GM23338 (cell line): ENCODE results near the gene COPZ1.

Experiments used
- CREB1 ChIP-seq: fragments of 250-450 bp; sonication (Bioruptor Pico); IDR thresholded peaks from 2 replicates; pipeline ENCODE4 v1.5.0; 2020; ENCODE audit warnings: low read depth, mild to moderate bottlenecking, moderate library complexity
- EZH2 ChIP-seq: fragments of 200-600 bp; sonication (generic); IDR thresholded peaks from one replicate; pipeline ENCODE4 v1.8.0; 2017; ENCODE audit warnings: antibody characterized with exemption, mild to moderate bottlenecking, low read depth; ENCODE audit not compliant: unreplicated experiment
- EZH2phosphoT487 ChIP-seq: fragments of 200-600 bp; sonication (generic); IDR thresholded peaks from one replicate; pipeline ENCODE4 v1.8.1; 2018; ENCODE audit warnings: antibody characterized with exemption; ENCODE audit not compliant: unreplicated experiment
- JUNB ChIP-seq: IDR thresholded peaks from one replicate; pipeline ENCODE4 v1.6.1; 2016; ENCODE audit warnings: antibody characterized with exemption; ENCODE audit not compliant: unreplicated experiment
- NANOG ChIP-seq: IDR thresholded peaks from 2 replicates; pipeline ENCODE4 v1.6.1; 2016; ENCODE audit warnings: antibody characterized with exemption, borderline replicate concordance
- POLR2AphosphoS5 ChIP-seq: IDR thresholded peaks from 2 replicates; pipeline ENCODE4 v1.6.1; 2016; ENCODE audit warnings: antibody characterized with exemption, low read depth
- STAT1 ChIP-seq: IDR thresholded peaks from one replicate; pipeline ENCODE4 v1.6.1; 2016; ENCODE audit warnings: antibody characterized with exemption; ENCODE audit not compliant: unreplicated experiment
- ZNF114 ChIP-seq: fragments of 250-450 bp; sonication (Bioruptor Pico); IDR thresholded peaks from 2 replicates; pipeline ENCODE4 v1.5.0; 2020; ENCODE audit warnings: mild to moderate bottlenecking, moderate library complexity
- ZNF331 ChIP-seq: fragments of 250-450 bp; sonication (Bioruptor Pico); IDR thresholded peaks from 2 replicates; pipeline ENCODE4 v1.5.0; 2020; ENCODE audit warnings: low read depth, mild to moderate bottlenecking, moderate library complexity
- TF ChIP-seq, protein P1 (sequence below), 2 experiments: fragments of 200-600 bp in 1 of 2; sonication (generic) in 1 of 2; conservative IDR thresholded peaks; 2 replicates each; pipeline versions ENCODE4 v1.5.1 to v1.6.1; 2016 to 2017; ENCODE audit warnings: antibody characterized with exemption in 2 of 2, low read depth in 2 of 2, mild to moderate bottlenecking in 2 of 2, moderate library complexity in 1 of 2
- TF ChIP-seq, protein P2 (sequence below): IDR thresholded peaks from one replicate; pipeline ENCODE4 v1.6.1; 2018; ENCODE audit warnings: antibody characterized with exemption; ENCODE audit not compliant: unreplicated experiment
- TF ChIP-seq, protein P3 (sequence below): IDR thresholded peaks from 2 replicates; pipeline ENCODE4 v1.6.1; 2016; ENCODE audit warnings: antibody characterized with exemption

DNA sequence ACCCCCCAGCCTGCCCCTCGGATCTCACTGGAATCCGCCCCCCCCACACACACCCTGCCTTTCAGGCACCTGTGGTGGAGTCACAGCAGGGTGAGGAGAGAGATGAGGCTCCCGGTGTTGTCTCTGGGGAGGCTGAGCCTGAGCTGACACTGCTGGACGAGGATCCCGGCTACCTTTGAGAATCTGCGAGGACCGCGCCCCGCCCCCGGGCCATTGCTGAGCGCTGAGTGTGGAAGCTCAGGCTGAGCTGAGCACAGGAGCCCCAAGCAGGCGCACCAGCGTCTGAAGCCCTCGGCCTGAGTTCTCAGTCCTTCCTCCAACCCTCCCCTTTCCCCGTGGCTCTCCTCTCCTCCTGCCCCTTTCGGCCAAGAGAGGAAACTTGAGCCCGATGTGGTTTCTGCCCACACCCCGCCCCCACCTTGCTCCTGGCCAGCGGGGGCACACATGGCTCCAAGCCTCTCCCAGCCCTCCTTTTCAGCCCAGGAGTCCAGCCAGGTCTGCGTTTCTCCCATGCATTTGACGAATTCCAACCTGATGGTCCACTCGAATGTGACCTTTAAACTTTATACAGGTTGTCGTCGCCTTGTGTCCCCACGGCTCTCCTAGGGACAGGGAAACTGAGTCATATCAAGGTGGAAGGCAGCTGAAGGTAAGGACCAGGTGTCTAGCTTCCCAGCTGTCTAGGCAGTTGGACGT lies 24.1 kb upstream of the COPZ1 start, which contains the start of gene NFE2:
- TF ChIP-seq, protein P1, sequence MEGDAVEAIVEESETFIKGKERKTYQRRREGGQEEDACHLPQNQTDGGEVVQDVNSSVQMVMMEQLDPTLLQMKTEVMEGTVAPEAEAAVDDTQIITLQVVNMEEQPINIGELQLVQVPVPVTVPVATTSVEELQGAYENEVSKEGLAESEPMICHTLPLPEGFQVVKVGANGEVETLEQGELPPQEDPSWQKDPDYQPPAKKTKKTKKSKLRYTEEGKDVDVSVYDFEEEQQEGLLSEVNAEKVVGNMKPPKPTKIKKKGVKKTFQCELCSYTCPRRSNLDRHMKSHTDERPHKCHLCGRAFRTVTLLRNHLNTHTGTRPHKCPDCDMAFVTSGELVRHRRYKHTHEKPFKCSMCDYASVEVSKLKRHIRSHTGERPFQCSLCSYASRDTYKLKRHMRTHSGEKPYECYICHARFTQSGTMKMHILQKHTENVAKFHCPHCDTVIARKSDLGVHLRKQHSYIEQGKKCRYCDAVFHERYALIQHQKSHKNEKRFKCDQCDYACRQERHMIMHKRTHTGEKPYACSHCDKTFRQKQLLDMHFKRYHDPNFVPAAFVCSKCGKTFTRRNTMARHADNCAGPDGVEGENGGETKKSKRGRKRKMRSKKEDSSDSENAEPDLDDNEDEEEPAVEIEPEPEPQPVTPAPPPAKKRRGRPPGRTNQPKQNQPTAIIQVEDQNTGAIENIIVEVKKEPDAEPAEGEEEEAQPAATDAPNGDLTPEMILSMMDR (conservative IDR thresholded peaks at IDR 0.05; ENCODE audit: low read depth in 2 of 2): 0 out of 4 replicates have a peak, but pooled peaks of 1 of the 2 experiments have one; percentile 5
- TF ChIP-seq EZH2 (no peak), POLR2AphosphoS5 (peak; percentile 54; the same call in 1 of the 2 replicates), EZH2phosphoT487 (no peak), JUNB (no peak), NANOG (no peak), STAT1 (no peak), CREB1 (CRISPR knock-in tag) (0 out of 2 replicates have a peak, but pooled peaks have one; percentile 9), ZNF114 (no peak), ZNF331 (CRISPR knock-in tag) (no peak)
- TF ChIP-seq, protein P2, sequence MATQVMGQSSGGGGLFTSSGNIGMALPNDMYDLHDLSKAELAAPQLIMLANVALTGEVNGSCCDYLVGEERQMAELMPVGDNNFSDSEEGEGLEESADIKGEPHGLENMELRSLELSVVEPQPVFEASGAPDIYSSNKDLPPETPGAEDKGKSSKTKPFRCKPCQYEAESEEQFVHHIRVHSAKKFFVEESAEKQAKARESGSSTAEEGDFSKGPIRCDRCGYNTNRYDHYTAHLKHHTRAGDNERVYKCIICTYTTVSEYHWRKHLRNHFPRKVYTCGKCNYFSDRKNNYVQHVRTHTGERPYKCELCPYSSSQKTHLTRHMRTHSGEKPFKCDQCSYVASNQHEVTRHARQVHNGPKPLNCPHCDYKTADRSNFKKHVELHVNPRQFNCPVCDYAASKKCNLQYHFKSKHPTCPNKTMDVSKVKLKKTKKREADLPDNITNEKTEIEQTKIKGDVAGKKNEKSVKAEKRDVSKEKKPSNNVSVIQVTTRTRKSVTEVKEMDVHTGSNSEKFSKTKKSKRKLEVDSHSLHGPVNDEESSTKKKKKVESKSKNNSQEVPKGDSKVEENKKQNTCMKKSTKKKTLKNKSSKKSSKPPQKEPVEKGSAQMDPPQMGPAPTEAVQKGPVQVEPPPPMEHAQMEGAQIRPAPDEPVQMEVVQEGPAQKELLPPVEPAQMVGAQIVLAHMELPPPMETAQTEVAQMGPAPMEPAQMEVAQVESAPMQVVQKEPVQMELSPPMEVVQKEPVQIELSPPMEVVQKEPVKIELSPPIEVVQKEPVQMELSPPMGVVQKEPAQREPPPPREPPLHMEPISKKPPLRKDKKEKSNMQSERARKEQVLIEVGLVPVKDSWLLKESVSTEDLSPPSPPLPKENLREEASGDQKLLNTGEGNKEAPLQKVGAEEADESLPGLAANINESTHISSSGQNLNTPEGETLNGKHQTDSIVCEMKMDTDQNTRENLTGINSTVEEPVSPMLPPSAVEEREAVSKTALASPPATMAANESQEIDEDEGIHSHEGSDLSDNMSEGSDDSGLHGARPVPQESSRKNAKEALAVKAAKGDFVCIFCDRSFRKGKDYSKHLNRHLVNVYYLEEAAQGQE: no peak
- TF ChIP-seq, protein P3, sequence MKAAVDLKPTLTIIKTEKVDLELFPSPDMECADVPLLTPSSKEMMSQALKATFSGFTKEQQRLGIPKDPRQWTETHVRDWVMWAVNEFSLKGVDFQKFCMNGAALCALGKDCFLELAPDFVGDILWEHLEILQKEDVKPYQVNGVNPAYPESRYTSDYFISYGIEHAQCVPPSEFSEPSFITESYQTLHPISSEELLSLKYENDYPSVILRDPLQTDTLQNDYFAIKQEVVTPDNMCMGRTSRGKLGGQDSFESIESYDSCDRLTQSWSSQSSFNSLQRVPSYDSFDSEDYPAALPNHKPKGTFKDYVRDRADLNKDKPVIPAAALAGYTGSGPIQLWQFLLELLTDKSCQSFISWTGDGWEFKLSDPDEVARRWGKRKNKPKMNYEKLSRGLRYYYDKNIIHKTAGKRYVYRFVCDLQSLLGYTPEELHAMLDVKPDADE: no peak
